SK-N-MC (cell line): ENCODE data around the gene HOXA1.

Experiments used
- DNase-seq: peaks from one replicate; pipeline ENCODE4 v3.0.0-alpha.2; 2011; ENCODE audit warnings: low read depth, low spot score
- H3K27ac ChIP-seq: fragments of 200-600 bp; sonication (generic); 2 replicates; pipeline ENCODE4 v1.5.1; 2016; ENCODE audit warnings: mixed run types
- H3K36me3 ChIP-seq: fragments of 200-600 bp; sonication (generic); 2 replicates; pipeline ENCODE4 v1.6.1; 2017; ENCODE audit warnings: antibody characterized with exemption, low read length, mixed read lengths; ENCODE audit not compliant: insufficient read depth
- H3K4me3 ChIP-seq: fragments of 200-600 bp; sonication (generic); 2 replicates; pipeline ENCODE4 v1.5.1; 2016
- H3K9ac ChIP-seq: fragments of 200-600 bp; sonication (generic); 2 replicates; pipeline ENCODE4 v1.8.0; 2017; ENCODE audit warnings: mixed run types, mixed read lengths; ENCODE audit not compliant: insufficient read length
- H3K9me3 ChIP-seq: fragments of 200-600 bp; sonication (generic); 2 replicates; pipeline ENCODE4 v1.6.1; 2017; ENCODE audit warnings: low read depth, mild to moderate bottlenecking, antibody characterized with exemption, low read length, moderate library complexity, mixed read lengths
- EZH2 ChIP-seq: fragments of 200-600 bp; sonication (generic); IDR thresholded peaks from one replicate; pipeline ENCODE4 v1.6.1; 2017; ENCODE audit warnings: antibody characterized with exemption
- FOXP2 ChIP-seq: optimal IDR thresholded peaks from 2 replicates; pipeline ENCODE3; 2011; ENCODE audit warnings: mild to moderate bottlenecking, moderate library complexity; ENCODE audit not compliant: insufficient read depth; ENCODE audit errors: extremely low read length, control extremely low read depth
- POLR2AphosphoS5 ChIP-seq: IDR thresholded peaks from 2 replicates; pipeline ENCODE4 v1.6.1; 2012; ENCODE audit warnings: mild to moderate bottlenecking, low read depth, low read length, borderline replicate concordance

Gene HOXA1

DNA sequence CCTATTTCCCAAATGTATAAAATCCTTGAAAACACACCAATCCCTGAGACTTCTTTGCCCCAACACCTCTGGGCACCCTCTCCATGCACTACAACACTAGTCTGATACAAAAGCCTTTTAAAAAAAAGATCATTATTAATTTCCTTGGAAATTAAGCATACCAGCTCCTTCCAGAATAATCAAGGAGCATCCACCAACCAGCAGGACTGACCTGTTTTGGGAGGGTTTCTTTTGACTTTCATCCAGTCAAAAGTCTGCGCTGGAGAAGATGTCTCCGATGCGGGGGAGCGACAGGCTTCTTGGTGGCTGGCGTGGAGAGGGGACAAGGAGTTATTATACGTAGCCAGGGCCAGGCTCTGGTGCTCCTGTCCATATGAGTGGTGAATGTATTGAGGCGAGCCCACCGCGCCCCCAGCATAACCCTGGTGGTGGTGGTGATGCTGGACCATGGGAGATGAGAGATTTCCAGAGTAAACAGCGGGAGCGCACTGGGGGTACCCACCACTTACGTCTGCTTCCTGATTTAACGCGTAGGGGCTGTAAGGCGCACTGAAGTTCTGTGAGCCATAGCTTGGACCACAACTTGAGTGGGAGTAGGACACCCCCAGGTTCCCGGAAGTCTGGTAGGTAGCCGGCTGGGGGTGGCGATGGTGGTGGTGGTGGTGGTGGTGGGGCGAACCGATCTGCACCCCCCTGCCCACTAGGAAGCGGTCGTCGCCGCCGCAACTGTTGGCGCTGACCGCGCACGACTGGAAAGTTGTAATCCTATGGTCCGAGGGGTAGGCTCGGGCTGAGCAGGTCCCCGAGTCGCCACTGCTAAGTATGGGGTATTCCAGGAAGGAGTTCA is 527 bp downstream of the HOXA1 start:
- Histone ChIP-seq H3K27ac (no peak overlapping the region), H3K9me3 (no peaks in the 10 kb centered on the region), H3K4me3 (peak overlapping the region; percentile 32; the same call in 1 of the 2 replicates), H3K36me3 (no peaks in the 10 kb centered on the region), H3K9ac (no peak overlapping the region)
- TF ChIP-seq FOXP2 (no peak), EZH2 (no peak), POLR2AphosphoS5 (no peak)
- no peak for DNase-seq

- no peak overlapping the region for H3K27ac ChIP-seq
- TF ChIP-seq EZH2, result no peak
- TF ChIP-seq FOXP2, result no peak
- TF ChIP-seq POLR2AphosphoS5, result no peak
- no peak for DNase-seq
- H3K36me3 ChIP-seq, result no peaks in the 10 kb centered on the region
- H3K9ac ChIP-seq, result no peak overlapping the region
- no peak overlapping the region for H3K4me3 ChIP-seq
- no peaks in the 10 kb centered on the region for H3K9me3 ChIP-seq
Observed at GRCh38 chr7:27094304-27095049, 1.3 kb downstream of the HOXA1 start.

DNA sequence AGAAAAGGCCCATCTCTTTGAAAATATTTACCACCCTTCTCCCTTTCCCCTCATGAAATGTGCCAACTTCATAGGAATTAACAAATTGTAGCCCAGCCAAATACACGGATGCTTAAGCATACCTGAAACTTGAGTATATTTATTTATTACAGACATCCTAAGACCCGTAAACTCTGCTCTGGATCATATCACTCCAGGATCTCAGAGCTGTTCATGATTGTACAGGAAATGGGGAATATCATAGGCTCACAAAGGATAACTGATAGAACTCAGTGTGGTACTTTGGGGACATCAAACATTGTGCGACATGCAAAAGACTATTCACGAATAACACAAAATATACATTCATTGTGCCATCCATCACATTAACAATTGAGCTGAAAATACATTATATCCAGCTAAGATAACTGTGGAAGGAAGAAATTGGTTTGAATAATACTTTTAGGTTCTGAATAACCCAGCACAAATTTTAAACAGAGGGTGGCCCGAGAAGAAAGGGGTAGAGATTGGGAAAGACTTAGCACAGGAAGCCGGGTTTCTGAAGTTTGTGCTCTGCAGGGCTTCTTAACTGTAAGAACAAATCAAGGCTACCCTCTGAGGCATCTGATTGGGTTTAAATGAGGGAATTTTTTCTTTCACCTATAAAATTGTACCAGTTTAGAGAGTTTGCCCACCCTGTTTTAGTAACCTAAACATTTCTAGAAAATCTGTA is 2.5 kb downstream of the HOXA1 start:
- H3K9ac ChIP-seq, result no peak overlapping the region
- no peak overlapping the region for H3K27ac ChIP-seq
- no peak overlapping the region for H3K4me3 ChIP-seq
- H3K9me3 ChIP-seq, result no peaks in the 10 kb centered on the region
- TF ChIP-seq EZH2 (no peak), POLR2AphosphoS5 (no peak), FOXP2 (no peak)
- no peaks in the 10 kb centered on the region for H3K36me3 ChIP-seq
- DNase-seq, result no peak

DNA sequence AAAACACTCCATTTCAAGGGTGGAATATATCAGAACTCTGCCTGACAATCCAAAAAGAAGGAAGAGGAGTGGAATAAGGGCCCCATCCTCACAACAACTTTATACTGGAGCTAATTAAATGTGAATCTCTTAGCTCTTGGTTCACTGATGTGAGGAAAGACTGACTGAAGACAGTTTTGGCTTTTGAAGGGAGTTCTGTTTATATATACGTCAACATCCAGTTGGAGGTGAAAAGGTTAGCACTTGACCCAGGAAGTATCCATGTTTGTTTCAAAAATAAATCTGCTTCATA is 3.0 kb downstream of the HOXA1 start:
- Histone ChIP-seq H3K36me3 (no peaks in the 10 kb centered on the region), H3K27ac (no peak overlapping the region), H3K9me3 (no peaks in the 10 kb centered on the region), H3K9ac (no peak overlapping the region), H3K4me3 (no peak overlapping the region)
- no peak for DNase-seq
- no peak for TF ChIP-seq POLR2AphosphoS5
- TF ChIP-seq FOXP2, result no peak
- TF ChIP-seq EZH2, result no peak

- no peak overlapping the region for H3K9ac ChIP-seq
- no peak overlapping the region for H3K27ac ChIP-seq
- no peaks in the 10 kb centered on the region for H3K36me3 ChIP-seq
- TF ChIP-seq POLR2AphosphoS5, result no peak
- no peak for TF ChIP-seq EZH2
- TF ChIP-seq FOXP2, result no peak
- DNase-seq, result no peak
- H3K4me3 ChIP-seq, result no peak overlapping the region
- H3K9me3 ChIP-seq, result no peaks in the 10 kb centered on the region
Observed at GRCh38 chr7:27091941-27092818, 3.6 kb downstream of the HOXA1 start.

DNA sequence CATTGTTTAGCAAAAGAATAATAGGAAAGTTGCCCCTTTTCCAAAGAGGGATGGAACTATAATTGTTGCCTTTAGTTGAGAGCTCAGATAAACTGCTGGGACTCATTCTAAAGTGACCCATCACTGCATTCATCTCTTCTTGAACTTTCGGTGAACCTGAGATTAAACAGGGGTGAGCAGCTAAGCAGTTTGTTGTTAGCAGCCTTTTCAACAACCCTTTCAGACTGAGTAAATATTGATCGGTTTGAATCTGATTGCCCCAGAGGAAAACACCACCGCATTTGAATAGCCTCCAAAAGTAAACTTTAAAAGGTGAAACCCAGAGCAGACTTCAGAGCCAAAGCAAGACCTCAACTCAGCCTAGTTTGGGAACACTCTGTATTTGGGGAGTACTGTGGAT is 4.7 kb downstream of the HOXA1 start:
- H3K9me3 ChIP-seq, result no peaks in the 10 kb centered on the region
- H3K27ac ChIP-seq, result no peak overlapping the region
- no peak overlapping the region for H3K4me3 ChIP-seq
- H3K36me3 ChIP-seq, result no peaks in the 10 kb centered on the region
- no peak overlapping the region for H3K9ac ChIP-seq
- TF ChIP-seq POLR2AphosphoS5 (no peak), FOXP2 (no peak), EZH2 (no peak)
- no peak for DNase-seq

DNA sequence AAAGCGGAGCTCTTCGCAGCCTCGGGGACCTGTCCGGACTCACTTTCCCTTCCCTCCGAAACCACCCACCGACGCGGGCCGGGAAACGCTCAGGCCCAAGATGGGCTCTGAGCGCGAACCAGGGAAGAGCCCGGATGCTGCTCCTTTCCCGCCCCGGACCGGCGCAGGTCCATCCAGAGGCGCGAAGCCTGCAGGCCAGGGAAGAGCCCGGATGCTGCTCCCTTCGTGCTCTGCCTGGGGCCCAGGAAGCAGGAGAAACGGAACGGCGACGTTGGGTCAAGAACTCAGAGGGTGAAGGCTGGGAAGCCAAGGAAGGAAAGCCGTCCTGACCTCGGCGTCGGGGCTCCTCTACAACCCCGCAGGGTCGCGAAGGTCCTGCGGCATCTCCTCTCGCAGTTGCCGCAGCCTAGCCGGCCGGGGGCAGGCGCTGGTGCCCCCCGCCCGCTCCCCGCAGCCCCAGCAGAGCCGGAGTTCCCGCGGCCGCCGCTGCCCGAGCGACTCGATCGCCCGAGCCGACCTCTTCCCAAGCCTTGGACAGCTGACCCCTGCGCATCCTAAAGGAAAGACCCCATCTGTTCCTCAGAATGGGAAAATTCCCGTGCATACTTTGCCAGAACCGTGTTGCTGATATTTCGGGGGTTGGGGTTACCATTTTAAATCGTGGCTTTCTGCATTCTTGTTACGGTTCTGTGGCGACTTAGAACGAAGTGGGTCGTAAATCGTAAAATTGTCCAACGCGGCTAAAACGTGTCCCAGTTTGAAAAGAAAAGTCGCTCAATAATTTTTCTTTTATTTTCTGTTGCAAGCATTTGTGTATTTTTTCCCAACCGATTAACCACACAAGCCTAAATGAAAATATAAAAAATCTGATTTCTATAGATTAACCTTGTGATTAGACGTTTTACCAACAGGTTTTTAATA is 7.5 kb downstream of the HOXA1 start:
- DNase-seq, result no peak
- no peak overlapping the region for H3K27ac ChIP-seq
- no peaks in the 10 kb centered on the region for H3K9me3 ChIP-seq
- no peaks in the 10 kb centered on the region for H3K36me3 ChIP-seq
- TF ChIP-seq POLR2AphosphoS5 (no peak), EZH2 (no peak)
- no peak overlapping the region for H3K9ac ChIP-seq
- no peak overlapping the region for H3K4me3 ChIP-seq
